T-cell (primary cell): ENCODE data around the gene RAB31. TPM values are rescaled to one million over a fixed set of nuclear protein-coding genes. Genes with fewer than 3 reads are reported as not detected.
A peak's percentile ranks its signal among the peaks of the same experiment; 100 is the strongest.

Experiments
- ATAC-seq, 4 experiments: fragments of 200-7000 bp in 3 of 4; fragments of 150-1000 bp in 1 of 4; cut with Tn5 transposase; replicated peaks in 1 of 4; 1 replicate in 3 of 4; 2 replicates in 1 of 4; pipeline ENCODE4 v1.10.0; 2021; ENCODE audit warnings: moderate library complexity in 3 of 4, mild to moderate bottlenecking in 2 of 4, moderate number of reproducible peaks in 1 of 4
- CTCF ChIA-PET, 2 donors: fragments of 300-600 bp; sonication (Branson Sonifier 250); formaldehyde crosslinking; loops; one replicate each; lab custom pipeline; 2022; ENCODE audit warnings: antibody characterized with exemption in 2 of 2; lab: Charles Lee
- POLR2A ChIA-PET, 2 donors: fragments of 300-600 bp; sonication (Branson Sonifier 250); formaldehyde crosslinking; loops; one replicate each; lab custom pipeline; 2022; ENCODE audit warnings: antibody characterized with exemption in 2 of 2; lab: Charles Lee
- DNase-seq, 35 experiments: peaks; one replicate each; pipeline versions ENCODE4 v3.0.0 to v3.0.0-alpha.2; 2013 to 2023
- H3K27ac ChIP-seq: one replicate; pipeline ENCODE4 v1.5.1; 2013; ENCODE audit warnings: low read length
- H3K27me3 ChIP-seq, 2 experiments: replicated peaks in 1 of 2; 1 replicate in 1 of 2; 2 replicates in 1 of 2; pipeline versions ENCODE4 v1.6.1 to v1.7.0; 2013; ENCODE audit warnings: low read length in 1 of 2, mixed read lengths in 1 of 2; ENCODE audit not compliant: control insufficient read depth in 2 of 2, insufficient read depth in 2 of 2; ENCODE audit errors: extremely low read depth in 1 of 2
- H3K36me3 ChIP-seq, 2 donors: 1 replicate in 1 of 2; 2 replicates in 1 of 2; pipeline versions ENCODE4 v1.6.1 to v1.7.0; 2013; ENCODE audit warnings: low read length in 1 of 2; ENCODE audit not compliant: control insufficient read depth in 2 of 2, insufficient read depth in 1 of 2; ENCODE audit errors: extremely low read depth in 1 of 2
- H3K4me1 ChIP-seq, 2 experiments: 1 replicate in 1 of 2; 2 replicates in 1 of 2; pipeline versions ENCODE4 v1.6.1 to v1.7.0; 2013; ENCODE audit warnings: low read length in 2 of 2, mixed read lengths in 1 of 2; ENCODE audit not compliant: insufficient read depth in 2 of 2, control insufficient read depth in 1 of 2; ENCODE audit errors: extremely low read depth in 1 of 2
- H3K4me3 ChIP-seq, 2 donors: 1 replicate in 1 of 2; 2 replicates in 1 of 2; pipeline versions ENCODE4 v1.5.1 to v1.7.0; 2013; ENCODE audit warnings: mild to moderate bottlenecking in 2 of 2, low read length in 1 of 2, moderate library complexity in 1 of 2; ENCODE audit not compliant: control insufficient read depth in 1 of 2; ENCODE audit errors: extremely low read depth in 1 of 2
- H3K9me3 ChIP-seq: 2 replicates; pipeline ENCODE4 v1.7.0; 2013
- H3K27ac Mint-ChIP-seq, 2 donors: one replicate each; pipeline ENCODE4 v1.8.0; 2020 to 2021; ENCODE audit warnings: mild to moderate bottlenecking in 2 of 2, mixed read lengths in 2 of 2
- H3K27me3 Mint-ChIP-seq, 2 donors: one replicate each; pipeline ENCODE4 v1.8.0; 2021 to 2022; ENCODE audit warnings: mixed read lengths in 2 of 2
- H3K36me3 Mint-ChIP-seq: one replicate; pipeline ENCODE4 v1.8.0; 2021; ENCODE audit warnings: mixed read lengths
- H3K4me1 Mint-ChIP-seq, 3 donors: one replicate each; pipeline ENCODE4 v1.8.0; 2020 to 2022; ENCODE audit warnings: mixed read lengths in 3 of 3, mild to moderate bottlenecking in 1 of 3
- H3K4me3 Mint-ChIP-seq, 3 donors: one replicate each; pipeline ENCODE4 v1.8.0; 2020 to 2022; ENCODE audit warnings: mild to moderate bottlenecking in 3 of 3, mixed read lengths in 3 of 3, moderate library complexity in 3 of 3
- H3K9me3 Mint-ChIP-seq, 3 donors: one replicate each; pipeline ENCODE4 v1.8.0; 2020 to 2022; ENCODE audit warnings: mixed read lengths in 3 of 3
- WGBS: methylation state at CpG from one replicate; pipeline ENCODE4 v1.1.5; 2013; ENCODE audit warnings: missing lambda C conversion rate; ENCODE audit not compliant: insufficient coverage; 5-methylcytosine and 5-hydroxymethylcytosine counted together
- total RNA-seq, 35 experiments: library from RNA in 6 of 35; stranded (reverse) in 6 of 35; fragments of 120-200 nt in 1 of 35; gene quantifications; one replicate each; pipeline versions ENCODE4 v1.2.1 to v1.2.4 and lab custom pipeline; 2013 to 2026

Gene RAB31
- total RNA-seq, 5 donors from 2014 or later (not counting 1 experiment from before 2014, with no cell fraction given) = 0.60 to 2.0 (median 1.5) TPM

DNA sequence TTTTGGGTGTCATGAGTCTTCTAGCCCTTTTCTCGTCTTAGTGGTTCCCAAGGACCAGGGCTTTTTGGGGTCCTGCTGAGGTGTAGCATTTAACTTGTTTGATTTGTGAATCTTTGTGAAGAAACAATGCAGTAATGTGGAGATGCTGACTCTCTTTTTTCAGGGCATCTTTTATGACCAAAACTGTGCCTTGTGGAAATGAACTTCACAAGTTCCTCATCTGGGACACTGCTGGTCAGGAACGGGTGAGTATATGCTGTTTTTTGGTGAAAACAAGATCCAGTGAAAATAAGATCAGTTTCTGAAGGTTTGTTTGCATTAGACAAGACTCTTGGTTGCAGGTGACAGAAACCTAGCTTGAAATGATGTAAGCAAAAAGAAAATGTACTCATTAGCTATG, 83.9 kb downstream of the RAB31 start:
- no peaks in the 10 kb centered on the region for H3K36me3 ChIP-seq
- no peaks in the 10 kb centered on the region for H3K4me1 ChIP-seq
- POLR2A ChIA-PET = no interaction called here
- ATAC-seq (no peak), DNase-seq (no peak)
- Mint-ChIP-seq H3K4me1 (no peaks in the 10 kb centered on the region), H3K27ac (no peak overlapping the region), H3K4me3 (no peak overlapping the region), H3K27me3 (peaks cover 11 to 13% of the 10 kb centered on the region in 2 donors), H3K9me3 (peaks cover 0 to 4% (median 3%) of the 10 kb centered on the region in 3 donors), H3K36me3 (no peaks in the 10 kb centered on the region)
- 100% methylated on average over 1 of the region's 2 CpGs for WGBS
- H3K4me3 ChIP-seq = no peak overlapping the region
- no peaks in the 10 kb centered on the region for H3K9me3 ChIP-seq
- no peaks in the 10 kb centered on the region for H3K27me3 ChIP-seq
- no peak overlapping the region for H3K27ac ChIP-seq
- CTCF ChIA-PET = no interaction called here

DNA sequence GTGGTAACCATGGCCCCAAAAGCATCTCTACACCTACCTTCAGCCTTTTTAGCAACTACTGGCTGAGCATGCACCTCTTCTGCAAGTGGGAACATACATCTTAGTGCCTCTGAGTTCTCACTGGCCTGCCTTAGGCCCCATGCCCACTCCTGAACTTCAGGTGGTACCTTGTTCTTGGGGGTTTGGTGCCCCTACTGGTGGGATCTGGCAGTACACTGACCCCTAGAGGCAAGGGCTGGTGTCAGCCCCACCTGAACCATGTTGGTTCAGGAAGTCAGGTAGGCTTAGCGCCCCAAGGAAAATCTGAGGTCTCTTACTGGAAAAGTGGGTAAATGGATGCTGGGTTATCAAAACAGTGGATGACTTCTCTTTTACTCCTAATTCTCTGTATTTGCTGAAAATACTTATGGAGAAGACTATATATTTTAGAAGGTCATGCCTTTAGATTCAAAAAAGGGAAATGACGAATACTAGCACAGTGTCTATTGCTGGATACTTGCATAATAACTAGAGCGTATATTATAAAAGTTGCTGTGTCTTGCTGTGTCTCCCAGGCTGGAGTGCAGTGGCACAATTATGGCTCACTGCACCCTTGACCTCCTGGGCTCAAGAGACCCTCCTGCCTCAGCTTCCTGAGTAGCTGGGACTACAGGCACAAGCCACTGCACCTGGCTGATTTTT, 84.6 kb downstream of the RAB31 start:
- no peaks in the 10 kb centered on the region for H3K4me1 ChIP-seq
- ATAC-seq = no peak
- POLR2A ChIA-PET = no interaction called here
- no peaks in the 10 kb centered on the region for H3K9me3 ChIP-seq
- Mint-ChIP-seq H3K4me3 (no peak overlapping the region), H3K27ac (no peak overlapping the region), H3K27me3 (peaks cover 6 to 13% of the 10 kb centered on the region in 2 donors), H3K36me3 (no peaks in the 10 kb centered on the region), H3K9me3 (peaks cover 0 to 4% (median 3%) of the 10 kb centered on the region in 3 donors), H3K4me1 (no peaks in the 10 kb centered on the region)
- no peak overlapping the region for H3K27ac ChIP-seq
- no peaks in the 10 kb centered on the region for H3K27me3 ChIP-seq
- peak in 6 of 35 experiments; percentile 2 to 13 (median 6) for DNase-seq
- H3K4me3 ChIP-seq = no peak overlapping the region
- CTCF ChIA-PET = no interaction called here
- no peaks in the 10 kb centered on the region for H3K36me3 ChIP-seq
- WGBS = 100% methylated on average over 1 of the region's 3 CpGs

DNA sequence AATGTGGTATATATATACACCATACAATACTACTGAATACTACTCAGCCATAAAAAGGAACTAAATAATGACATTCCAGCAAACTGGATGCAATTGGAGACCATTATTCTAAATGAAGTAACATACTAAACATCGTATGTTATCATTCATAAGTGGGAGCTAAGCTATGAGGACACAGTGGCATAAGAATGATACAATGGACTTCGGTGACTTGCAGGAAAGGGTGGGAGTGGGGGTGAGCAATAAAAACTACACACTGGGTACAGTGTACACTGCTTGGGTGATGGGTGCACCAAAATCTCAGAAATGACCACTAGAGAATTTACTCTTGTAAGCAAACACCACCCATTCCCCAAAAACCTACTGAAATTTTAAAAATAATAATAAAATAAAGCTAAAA, 87.9 kb downstream of the RAB31 start:
- Mint-ChIP-seq H3K4me1 (no peaks in the 10 kb centered on the region), H3K27ac (no peak overlapping the region), H3K36me3 (no peaks in the 10 kb centered on the region), H3K4me3 (no peak overlapping the region), H3K9me3 (no peaks in the 10 kb centered on the region), H3K27me3 (peaks cover 4 to 12% of the 10 kb centered on the region in 2 donors)
- Histone ChIP-seq H3K4me1 (no peaks in the 10 kb centered on the region), H3K9me3 (no peaks in the 10 kb centered on the region), H3K4me3 (no peak overlapping the region), H3K27ac (no peak overlapping the region), H3K27me3 (no peaks in the 10 kb centered on the region), H3K36me3 (no peaks in the 10 kb centered on the region)
- no CpG with 5 or more reads among the region's 2 CpGs for WGBS
- ATAC-seq (no peak), DNase-seq (no peak)
- POLR2A ChIA-PET = no interaction called here
- CTCF ChIA-PET = no interaction called here

DNA sequence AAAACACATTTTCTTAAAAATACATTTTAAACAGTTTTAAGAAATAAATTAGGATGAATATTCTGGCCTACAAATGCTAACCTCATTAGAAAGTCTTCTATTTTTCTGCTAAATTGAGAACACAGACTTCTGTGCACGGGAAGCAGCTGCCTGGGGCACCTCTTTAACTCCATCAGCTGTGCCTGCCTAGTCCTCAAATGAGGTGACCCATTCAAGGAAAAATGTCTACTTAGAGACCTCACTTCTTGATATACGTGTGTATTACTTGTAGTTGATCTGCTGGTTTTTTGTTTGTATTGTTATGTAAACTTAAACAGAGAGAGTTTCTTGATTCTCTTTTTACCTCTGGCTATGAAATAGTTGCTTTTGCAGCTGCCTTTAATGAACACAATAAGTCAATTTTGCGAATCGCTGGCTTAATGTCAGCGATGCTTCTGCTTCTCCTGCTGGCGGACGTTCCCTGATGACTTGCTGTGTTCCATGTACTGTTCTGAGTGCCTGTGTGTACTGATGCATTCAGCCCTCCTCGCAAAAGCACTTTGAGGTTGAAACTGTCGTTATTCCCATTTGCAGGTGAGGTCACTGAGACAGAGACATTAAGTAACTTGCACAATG, 88.9 kb downstream of the RAB31 start:
- Mint-ChIP-seq H3K27me3 (peaks cover 4 to 12% of the 10 kb centered on the region in 2 donors), H3K4me3 (no peak overlapping the region), H3K27ac (no peak overlapping the region), H3K36me3 (no peaks in the 10 kb centered on the region), H3K9me3 (no peaks in the 10 kb centered on the region), H3K4me1 (no peaks in the 10 kb centered on the region)
- Histone ChIP-seq H3K4me1 (no peaks in the 10 kb centered on the region), H3K36me3 (no peaks in the 10 kb centered on the region), H3K4me3 (no peak overlapping the region), H3K9me3 (no peaks in the 10 kb centered on the region), H3K27me3 (no peaks in the 10 kb centered on the region), H3K27ac (no peak overlapping the region)
- CTCF ChIA-PET = interaction anchor here in 1 of 2 donors (0.6 kb wide), 1 partner anchor 124 kb away, joined by 3 read pairs; no protein-coding TSS in a partner anchor
- no peak for DNase-seq
- WGBS = 96% methylated on average over 5 of the region's 9 CpGs
- POLR2A ChIA-PET = no interaction called here
- ATAC-seq = no peak

DNA sequence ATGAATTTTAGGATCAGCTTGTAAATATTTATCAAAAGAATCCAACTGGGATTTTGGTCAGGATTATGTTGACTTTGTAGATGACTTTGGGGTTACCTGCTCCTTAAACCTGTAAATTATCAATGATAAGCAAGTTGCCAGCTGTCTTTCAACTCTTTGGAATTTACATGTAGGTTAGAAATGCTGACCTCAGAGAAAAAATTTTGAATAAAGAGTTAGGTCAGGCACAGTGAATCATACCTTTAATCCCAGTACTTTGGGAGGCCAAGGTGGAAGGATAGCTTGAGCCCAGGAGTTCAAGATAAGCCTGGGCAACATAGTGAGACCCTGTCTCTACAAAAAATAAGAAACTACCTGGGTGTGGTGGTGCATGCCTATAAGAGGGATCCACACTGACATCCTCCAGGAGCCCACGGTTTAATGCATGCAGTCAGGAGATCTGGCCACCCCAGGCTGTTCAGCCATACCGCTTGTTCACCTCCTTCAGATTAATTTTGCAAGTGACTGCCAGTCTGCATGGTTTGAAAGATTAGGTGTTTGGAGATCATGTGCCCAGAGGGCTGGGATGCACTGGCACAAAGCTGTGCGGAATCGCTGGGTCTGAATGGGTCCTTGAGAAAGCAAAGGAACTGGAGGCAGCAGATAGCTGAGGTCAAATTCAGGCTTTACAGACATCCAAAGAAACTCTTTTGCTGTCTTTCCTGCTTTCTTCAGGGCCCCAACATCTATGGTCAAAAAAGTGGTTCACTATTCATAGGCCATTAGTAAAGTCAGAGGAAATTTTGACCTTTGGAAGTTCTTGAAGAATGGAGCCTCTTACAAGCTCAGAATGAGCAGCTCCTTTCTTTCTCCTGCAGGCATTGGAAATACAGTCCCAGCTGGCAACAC, 94.3 kb downstream of the RAB31 start:
- WGBS = 88% methylated on average over 4 of the region's 4 CpGs
- no peaks in the 10 kb centered on the region for H3K9me3 Mint-ChIP-seq
- no peaks in the 10 kb centered on the region for H3K36me3 Mint-ChIP-seq
- DNase-seq (no peak), ATAC-seq (no peak)
- POLR2A ChIA-PET = no interaction called here
- Histone ChIP-seq H3K27ac (no peak overlapping the region), H3K4me3 (no peak overlapping the region), H3K9me3 (no peaks in the 10 kb centered on the region), H3K27me3 (peaks cover 0 to 13% of the 10 kb centered on the region in 2 experiments), H3K36me3 (no peaks in the 10 kb centered on the region), H3K4me1 (no peaks in the 10 kb centered on the region)
- H3K27me3 Mint-ChIP-seq = peaks cover 3 to 19% of the 10 kb centered on the region in 2 donors
- H3K4me1 Mint-ChIP-seq = no peaks in the 10 kb centered on the region
- CTCF ChIA-PET = interaction anchor here in 1 of 2 donors (0.6 kb wide), 1 partner anchor 70 kb away, joined by 3 read pairs; no protein-coding TSS in a partner anchor
- no peak overlapping the region for H3K27ac Mint-ChIP-seq
- no peak overlapping the region for H3K4me3 Mint-ChIP-seq

DNA sequence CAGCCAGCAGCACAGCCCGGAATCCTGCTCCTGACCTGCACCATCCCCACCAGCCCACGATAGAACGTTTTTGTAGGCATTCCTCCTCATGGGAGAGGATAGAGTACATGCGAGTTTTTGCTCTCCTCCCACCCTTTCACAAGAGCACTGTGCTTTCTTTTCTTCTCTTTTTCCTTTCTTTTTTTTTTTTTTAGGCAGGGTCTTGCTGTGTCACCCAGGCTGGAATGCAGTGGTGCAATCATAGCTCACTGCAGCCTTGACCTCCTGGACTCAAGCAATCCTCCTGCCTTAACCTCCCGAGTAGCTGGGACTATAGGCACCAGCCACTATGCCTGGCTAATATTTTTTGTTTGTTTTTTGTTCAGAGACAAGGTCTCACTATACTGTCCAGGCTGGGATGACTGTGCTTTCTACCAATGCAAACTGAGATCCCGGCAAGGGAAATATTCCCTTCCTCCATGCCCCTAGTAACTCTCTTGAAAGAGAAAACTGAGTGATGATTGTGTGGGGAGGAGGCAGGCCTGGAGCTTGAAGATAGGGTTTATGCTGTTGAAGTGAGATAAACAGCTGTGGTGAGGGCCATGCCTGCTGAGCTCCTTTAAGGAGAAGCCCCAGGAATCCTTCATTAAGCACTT, 95.1 kb downstream of the RAB31 start:
- no peak for ATAC-seq
- Mint-ChIP-seq H3K27me3 (peaks cover 3 to 19% of the 10 kb centered on the region in 2 donors), H3K27ac (no peak overlapping the region), H3K4me1 (no peaks in the 10 kb centered on the region), H3K36me3 (no peaks in the 10 kb centered on the region), H3K9me3 (no peaks in the 10 kb centered on the region), H3K4me3 (no peak overlapping the region)
- Histone ChIP-seq H3K4me1 (no peaks in the 10 kb centered on the region), H3K4me3 (no peak overlapping the region), H3K9me3 (no peaks in the 10 kb centered on the region), H3K27me3 (peaks cover 0 to 13% of the 10 kb centered on the region in 2 experiments), H3K36me3 (no peaks in the 10 kb centered on the region), H3K27ac (no peak overlapping the region)
- ChIA-PET CTCF (no interaction called here), POLR2A (no interaction called here)
- no peak for DNase-seq
- WGBS = 100% methylated on average over 1 of the region's 6 CpGs
